Kidney (tissue), 14 donors: ENCODE data around the gene GALNT9. TPM values are rescaled to one million over a fixed set of nuclear protein-coding genes. Genes with fewer than 3 reads are reported as not detected.

ENCODE experiments used
- DNase-seq, 5 donors: peaks; one replicate each; pipeline ENCODE4 v3.0.0-alpha.2; 2013 to 2020
- FAIRE-seq: peaks from 2 replicates; lab custom pipeline; 2012; peaks lifted over from hg19 to GRCh38; lab: Jason Lieb, UNC
- H3K27ac ChIP-seq, 2 donors: one replicate each; pipeline ENCODE4 v1.7.0; 2013; ENCODE audit warnings: low read depth in 2 of 2, low read length in 2 of 2, inconsistent platforms in 1 of 2
- H3K27me3 ChIP-seq: one replicate; pipeline ENCODE4 v1.7.1; 2013; ENCODE audit warnings: low read length, inconsistent platforms; ENCODE audit not compliant: control insufficient read depth, insufficient read depth
- H3K36me3 ChIP-seq, 3 donors: one replicate each; pipeline versions ENCODE4 v1.7.0 to v1.7.1; 2013; ENCODE audit warnings: low read length in 3 of 3, control low read depth in 1 of 3, inconsistent platforms in 1 of 3; ENCODE audit not compliant: insufficient read depth in 3 of 3, control insufficient read depth in 2 of 3
- H3K4me1 ChIP-seq, 3 donors: one replicate each; pipeline versions ENCODE4 v1.7.0 to v1.7.1; 2013; ENCODE audit warnings: low read length in 3 of 3, inconsistent platforms in 1 of 3, low read depth in 1 of 3; ENCODE audit not compliant: control insufficient read depth in 2 of 3, insufficient read depth in 2 of 3
- H3K4me3 ChIP-seq, 3 donors: one replicate each; pipeline versions ENCODE4 v1.7.0 to v1.8.1; 2013; ENCODE audit warnings: low read length in 3 of 3, control low read depth in 1 of 3, inconsistent platforms in 1 of 3
- H3K9ac ChIP-seq, 3 donors: one replicate each; pipeline versions ENCODE4 v1.7.0 to v1.7.1; 2013; ENCODE audit warnings: low read length in 3 of 3, control low read depth in 1 of 3, inconsistent platforms in 1 of 3
- H3K9me3 ChIP-seq, 3 donors: one replicate each; pipeline versions ENCODE4 v1.7.0 to v1.7.1; 2013; ENCODE audit warnings: low read length in 3 of 3, control low read depth in 1 of 3, inconsistent platforms in 1 of 3; ENCODE audit not compliant: control insufficient read depth in 2 of 3, insufficient read depth in 1 of 3
- CTCF ChIP-seq: IDR thresholded peaks from 3 replicates; pipeline ENCODE4 v1.5.1; 2012; ENCODE audit warnings: mild to moderate bottlenecking, moderate library complexity, borderline replicate concordance; ENCODE audit not compliant: insufficient read depth; ENCODE audit errors: extremely low read depth
- intact Hi-C: fragments of 100-400 bp; cut with DNase I; formaldehyde crosslinking; loops from one replicate; pipeline ENCODE4 v1.11.1; 2022
- polyA plus RNA-seq: library from polyadenylated mRNA; stranded (reverse); fragments of 350-450 nt; fragmentation: Illumina TruSeq; extraction: RNeasy Lipid Tissue Mini Kit (QIAGEN cat#74804); gene quantifications from one replicate; pipeline ENCODE4 v1.2.3, GENCODE V29; 2014; ENCODE audit warnings: low read depth, low replicate concordance; ENCODE audit not compliant: insufficient read depth
- total RNA-seq: library from RNA; stranded (reverse); fragmentation: NEBNext Ultra II Directional; extraction: Animal tissue kit (Norgen Biotek cat#: 25700); gene quantifications from one replicate; pipeline ENCODE4 v1.2.1, GENCODE V29; 2021
- donor health status: control.
- donor health status: control.
- donor health status: control.
- donor health status: control.
- donor health status: control.
- donor health status: DM: yes; HTN: yes; CAD: no.
- donor health status: Normal renal cell carcinoma (clear cell type).

The GALNT9 gene
- total and polyA plus RNA-seq, 2 donors from 2014 or later, result 4.8 to 20.7 TPM

- DNase-seq, result peak in 3 of 5 donors; percentile 52 to 61 (median 58)
- H3K27ac ChIP-seq, result no peak overlapping the region
- H3K4me3 ChIP-seq, result no peak overlapping the region
- no peaks in the 10 kb centered on the region for H3K4me1 ChIP-seq
- H3K9me3 ChIP-seq, result peaks cover 0 to 5% (median 4%) of the 10 kb centered on the region in 3 donors
- intact Hi-C loops, result no loop called here
- TF ChIP-seq CTCF, result no peak
- FAIRE-seq, result no peak
- no peaks in the 10 kb centered on the region for H3K36me3 ChIP-seq
- H3K9ac ChIP-seq, result no peak overlapping the region
- peaks cover 3% of the 10 kb centered on the region for H3K27me3 ChIP-seq
Observed at GRCh38 chr12:132373901-132374611, 44.7 kb upstream of the GALNT9 start.

- peak in 2 of 5 donors; percentile 51 to 68 for DNase-seq
Observed at GRCh38 chr12:132367852-132368251, 38.5 kb upstream of the GALNT9 start.

GRCh38 chr12:132367071-132367851 lies 37.9 kb upstream of the GALNT9 start:
- intact Hi-C loops, result no loop called here
- Histone ChIP-seq H3K36me3 (no peaks in the 10 kb centered on the region), H3K9ac (no peak overlapping the region), H3K4me1 (no peaks in the 10 kb centered on the region), H3K4me3 (no peak overlapping the region), H3K27ac (no peak overlapping the region), H3K27me3 (no peaks in the 10 kb centered on the region), H3K9me3 (peaks cover 0 to 5% (median 4%) of the 10 kb centered on the region in 3 donors)
- TF ChIP-seq CTCF, result no peak
- DNase-seq (peak in 4 of 5 donors; percentile 42 to 68 (median 62)), FAIRE-seq (no peak)

More at GRCh38 chr12:132367852-132368251, 38.5 kb upstream of the GALNT9 start:
- no peak for FAIRE-seq
- H3K36me3 ChIP-seq, result no peaks in the 10 kb centered on the region
- no peak overlapping the region for H3K27ac ChIP-seq
- no peak overlapping the region for H3K4me3 ChIP-seq
- intact Hi-C loops, result no loop called here
- H3K4me1 ChIP-seq, result no peaks in the 10 kb centered on the region
- no peak overlapping the region for H3K9ac ChIP-seq
- TF ChIP-seq CTCF, result no peak
- peaks cover 0 to 5% (median 4%) of the 10 kb centered on the region in 3 donors for H3K9me3 ChIP-seq
- no peaks in the 10 kb centered on the region for H3K27me3 ChIP-seq
